ENCODE data around the gene SNX1.

Gene SNX1

GRCh38 chr15:64148581-64148980 is 52.8 kb downstream of the SNX1 start:
- no peak for DNase-seq

GRCh38 chr15:64149424-64149823 is 53.6 kb downstream of the SNX1 start:
- DNase-seq, result peak; percentile 12 to 36

DNA sequence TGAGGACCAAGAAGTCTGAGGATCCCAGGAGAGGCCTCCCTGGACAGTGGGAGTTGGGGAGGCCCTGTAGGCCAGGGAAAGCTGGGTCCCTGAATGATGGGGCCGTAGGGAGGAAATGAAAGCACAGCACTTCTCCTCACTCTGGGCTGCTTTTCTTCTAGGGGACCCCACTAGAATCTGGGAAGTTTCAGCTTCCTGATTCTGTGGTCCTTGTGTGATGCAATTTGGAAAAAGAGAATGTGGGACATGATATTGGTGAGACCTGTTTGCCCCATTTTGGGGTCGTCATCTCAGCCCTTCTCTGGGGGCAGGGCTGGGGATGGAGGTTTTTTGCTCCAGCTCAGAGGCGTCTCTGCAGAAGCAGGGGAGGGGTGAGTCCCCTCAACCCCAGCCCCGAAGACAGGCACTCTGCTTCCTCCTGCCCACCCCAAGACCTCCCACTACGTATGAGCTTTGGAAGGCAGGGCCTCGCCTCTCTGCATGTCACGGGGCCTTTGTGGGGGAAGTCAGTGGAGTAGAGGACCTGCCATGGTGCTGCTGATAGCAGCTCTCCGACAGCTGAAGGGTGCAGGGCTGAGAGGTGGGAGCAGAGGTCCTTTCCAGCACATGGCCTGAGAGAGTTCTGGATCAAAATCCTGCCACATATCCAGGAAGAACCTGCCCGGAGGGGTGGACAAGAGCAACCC is 54.3 kb downstream of the SNX1 start:
- no peak for DNase-seq

DNA sequence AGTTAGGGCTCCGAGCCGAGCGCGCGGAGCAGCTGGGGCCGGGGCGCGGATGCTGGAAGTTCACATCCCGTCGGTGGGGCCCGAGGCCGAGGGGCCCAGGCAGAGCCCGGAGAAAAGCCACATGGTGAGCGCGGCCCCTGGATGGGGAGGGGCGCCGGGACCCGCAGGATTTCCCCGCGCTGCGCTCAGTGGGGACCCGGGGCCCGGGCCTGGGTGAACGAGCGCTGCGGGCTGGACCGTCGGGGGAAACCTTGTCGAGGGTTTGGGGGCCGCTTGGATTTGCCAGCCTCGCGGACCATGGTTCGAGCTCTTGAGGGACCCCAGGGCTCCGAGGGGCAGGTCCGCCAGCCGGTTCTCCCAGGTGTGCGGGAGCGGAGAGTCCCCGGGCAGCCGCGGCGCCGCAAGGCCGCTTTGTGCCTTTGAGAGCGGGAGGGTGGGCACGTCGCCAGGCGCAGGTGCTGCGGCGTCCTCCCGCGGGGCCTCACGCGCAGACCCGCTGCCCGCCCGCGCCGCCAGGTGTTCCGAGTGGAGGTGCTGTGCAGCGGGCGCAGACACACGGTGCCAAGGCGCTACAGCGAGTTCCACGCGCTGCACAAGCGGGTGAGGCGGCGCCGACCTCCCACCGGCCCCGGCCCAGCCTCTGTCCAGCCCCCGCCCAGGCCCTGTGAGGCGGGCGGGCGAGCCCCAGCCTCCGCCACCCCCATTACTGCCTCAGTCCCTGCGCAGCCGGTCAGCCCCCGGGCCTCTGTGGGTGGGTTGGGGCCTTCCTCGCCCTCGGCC is 56.1 kb downstream of the SNX1 start, which contains the start of gene SNX22:
Gene SNX22 (plus strand): TSS at position 5 of the 780 bp plus-strand sequence. CDS start 45 bp downstream, at position 50.
- no peak for DNase-seq

- no peak for DNase-seq
These were observed 57.0 kb downstream of the SNX1 start for GRCh38 chr15:64152507-64153387.

- peak; percentile 89 to 90 for DNase-seq
These were observed 57.9 kb downstream of the SNX1 start for GRCh38 chr15:64153480-64154367.

DNA sequence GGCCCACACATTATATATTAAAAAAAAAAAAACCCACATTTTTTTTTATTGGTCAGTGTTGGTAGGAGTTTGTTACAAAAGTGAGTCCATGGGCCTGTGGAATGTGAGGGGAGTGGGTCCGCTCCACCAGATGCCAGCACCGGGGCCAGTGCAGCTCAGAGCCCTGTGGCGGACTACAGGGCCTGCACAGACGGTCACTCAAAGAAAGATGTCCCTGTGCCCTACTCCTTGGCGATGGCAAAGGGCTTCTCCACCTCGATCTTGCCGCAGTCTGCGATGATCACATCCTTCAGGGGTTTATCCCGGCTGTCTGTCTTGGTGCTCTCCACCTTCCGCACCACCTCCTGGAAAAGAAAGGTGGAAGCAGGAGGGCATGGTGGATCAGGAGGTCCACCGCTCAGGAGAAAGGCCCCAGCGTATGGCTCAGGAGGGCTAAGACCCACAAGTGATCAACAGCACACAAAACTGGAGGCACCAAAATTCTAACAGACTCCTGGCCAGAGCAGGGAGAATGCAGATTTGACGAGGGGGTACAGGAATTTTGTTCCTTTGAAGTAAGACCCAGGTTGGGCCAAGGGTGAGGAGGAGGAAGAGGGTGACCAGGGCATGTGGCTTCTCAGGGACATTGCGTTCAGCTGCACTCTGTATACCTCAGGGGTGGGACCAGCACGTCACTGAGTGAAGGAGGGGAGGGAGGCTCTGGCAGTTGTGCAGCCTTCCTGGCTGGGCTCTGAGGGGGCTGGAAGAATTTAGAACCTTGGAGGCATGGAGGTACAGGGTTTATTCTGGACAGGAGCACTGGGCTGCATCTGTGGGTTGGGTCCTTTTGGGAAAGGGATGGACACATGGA is 60.2 kb downstream of the SNX1 start:
- DNase-seq, result no peak

DNA sequence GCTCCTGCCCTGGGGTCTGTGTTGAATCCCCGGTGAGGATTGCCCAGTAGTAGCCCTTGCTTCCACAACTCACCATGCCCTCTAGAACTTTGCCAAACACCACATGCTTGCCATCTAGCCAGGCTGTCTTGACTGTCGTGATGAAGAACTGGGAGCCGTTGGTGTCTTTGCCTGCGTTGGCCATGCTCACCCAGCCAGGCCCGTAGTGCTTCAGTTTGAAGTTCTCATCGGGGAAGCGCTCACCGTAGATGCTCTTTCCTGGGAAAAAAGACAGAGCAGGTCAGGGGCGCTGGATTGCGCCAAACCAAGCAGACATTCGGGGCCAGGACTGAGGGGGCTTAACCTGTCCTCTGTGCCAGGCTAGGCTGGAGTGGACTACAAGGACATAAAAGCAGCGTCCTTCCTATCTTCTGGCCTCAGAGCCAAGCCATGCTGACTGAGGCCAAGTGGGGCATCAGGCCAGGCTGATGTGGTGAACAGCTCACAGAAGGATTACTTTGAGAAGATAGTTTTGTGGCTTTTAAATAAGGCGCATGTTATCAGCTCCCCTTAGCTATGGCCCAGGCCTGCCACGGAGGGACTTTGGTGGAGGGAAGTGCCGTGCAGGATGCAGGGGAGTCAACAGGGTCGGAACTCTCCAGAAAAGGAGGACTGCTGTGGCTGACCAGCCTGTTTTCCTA is 61.0 kb downstream of the SNX1 start:
- DNase-seq, result no peak

DNA sequence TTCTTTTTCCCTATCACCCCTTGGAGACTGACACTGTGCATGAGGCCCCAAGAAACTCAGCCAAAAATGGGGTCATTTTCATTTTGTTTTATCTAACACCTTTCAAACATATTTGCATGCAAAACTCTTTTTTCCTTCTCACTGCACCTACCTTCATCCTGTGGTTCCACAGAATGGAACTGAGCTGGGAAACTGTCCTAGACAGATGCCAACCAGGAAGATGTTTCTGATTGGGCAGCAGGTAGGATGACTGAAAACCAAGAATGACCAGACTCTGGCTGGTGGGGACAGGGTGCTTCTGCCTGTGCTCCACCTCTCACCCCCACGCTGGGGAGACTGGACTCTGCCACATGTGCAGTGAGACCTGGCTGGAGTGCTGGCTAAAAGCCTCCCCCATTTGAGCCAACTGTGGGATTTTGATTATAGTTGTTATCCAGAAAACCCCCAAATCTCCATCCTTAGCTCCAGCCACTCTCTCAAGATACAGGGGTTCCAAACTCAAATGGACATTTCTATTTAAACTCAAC is 61.9 kb downstream of the SNX1 start:
- DNase-seq, result no peak

DNA sequence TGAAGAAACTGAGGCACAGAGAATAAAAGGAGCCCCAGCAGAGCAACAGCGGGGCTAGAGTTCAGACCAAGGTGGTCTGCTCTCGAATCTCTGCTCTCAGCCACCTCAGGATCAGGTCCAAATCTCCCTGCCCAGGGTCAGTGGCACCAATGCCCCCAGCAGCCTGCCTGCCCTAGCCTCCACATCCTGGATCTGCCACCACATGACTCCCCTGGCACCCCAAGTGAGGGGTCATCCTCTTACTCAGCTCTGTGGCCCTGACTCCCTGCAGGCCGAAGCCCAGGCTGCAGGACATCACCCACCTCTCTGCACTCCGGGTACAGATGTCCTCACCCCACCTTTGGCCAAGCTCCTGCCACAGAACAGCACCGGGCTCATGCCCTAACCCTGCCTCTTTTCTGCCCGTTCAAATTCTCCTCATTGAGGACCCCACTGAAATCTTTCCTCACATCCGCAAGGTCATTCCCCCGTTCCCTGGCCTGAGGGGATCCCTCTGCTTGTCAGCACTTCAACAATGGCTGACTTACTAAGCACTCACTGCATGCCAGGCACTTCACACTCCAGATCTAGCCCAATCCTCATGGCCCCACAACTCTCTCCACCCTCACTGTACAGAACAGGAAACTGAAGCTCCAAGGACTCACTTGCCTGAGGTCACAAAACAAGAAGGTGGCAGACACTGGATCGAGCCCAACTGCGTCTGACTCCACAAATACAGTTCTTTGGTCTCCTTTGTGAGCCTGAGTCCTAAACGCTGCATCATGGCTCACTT is 62.8 kb downstream of the SNX1 start:
- DNase-seq, result no peak

DNA sequence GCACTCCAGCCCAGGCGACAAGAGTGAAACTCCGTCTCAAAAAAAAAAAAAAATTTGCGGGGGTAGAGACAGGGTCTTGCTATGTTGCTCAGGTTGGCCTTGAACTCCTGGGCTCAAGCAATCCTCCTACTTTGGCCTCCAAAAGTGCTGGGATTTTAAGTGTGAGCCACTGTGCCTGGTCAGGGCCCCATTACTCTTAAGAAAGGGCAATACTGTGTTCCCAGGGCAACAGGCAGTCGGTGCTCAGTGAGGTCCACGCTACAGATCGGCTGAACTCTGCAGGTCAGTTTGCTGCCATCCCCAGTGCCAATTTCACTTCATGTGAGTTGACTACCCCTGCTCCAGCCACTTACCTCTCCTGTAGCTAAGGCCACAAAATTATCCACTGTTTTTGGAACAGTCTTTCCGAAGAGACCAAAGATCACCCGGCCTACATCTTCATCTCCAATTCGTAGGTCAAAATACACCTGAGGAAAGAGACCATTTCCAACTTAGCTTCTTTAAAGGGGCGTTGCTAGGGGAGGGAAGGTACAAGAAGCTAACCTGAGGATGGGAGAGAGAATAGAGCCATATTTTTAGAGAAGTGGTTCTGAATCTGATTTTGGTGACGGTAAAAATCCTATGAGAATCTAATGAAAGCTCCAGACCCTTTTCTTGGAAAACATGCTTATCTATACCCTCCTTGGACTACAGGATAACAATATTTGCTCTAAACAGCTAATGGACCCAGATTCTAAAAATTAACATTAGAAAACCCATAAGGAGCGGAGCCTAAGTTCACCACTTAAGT is 66.1 kb downstream of the SNX1 start:
- no peak for DNase-seq

DNA sequence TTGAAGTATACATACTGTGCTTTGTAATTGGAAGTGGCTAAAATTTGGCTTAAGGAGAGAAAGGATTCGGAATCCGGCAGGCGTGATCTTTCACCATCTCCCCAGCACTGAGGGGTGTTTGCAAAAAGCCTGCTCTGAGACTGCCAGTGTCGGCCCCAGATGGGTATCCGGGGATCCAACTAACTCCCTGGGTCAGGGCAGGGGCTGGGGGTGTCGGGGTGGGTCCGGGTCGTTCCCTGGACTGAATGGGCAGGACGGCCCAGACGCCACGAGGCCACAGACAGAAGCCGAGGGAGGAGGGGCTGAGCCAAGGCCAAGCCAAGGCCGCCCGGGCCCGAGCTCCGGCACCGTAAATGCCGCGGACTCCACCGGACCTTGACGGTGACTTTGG is 66.7 kb downstream of the SNX1 start:
- no peak for DNase-seq

GRCh38 chr15:64162869-64163658 is 67.3 kb downstream of the SNX1 start, which contains the start of gene PPIB:
PPIB (minus strand) TSS chr15:64163022; CDS start chr15:64162986, 36 bp downstream.
- peak; percentile 95 to 96 for DNase-seq

DNA sequence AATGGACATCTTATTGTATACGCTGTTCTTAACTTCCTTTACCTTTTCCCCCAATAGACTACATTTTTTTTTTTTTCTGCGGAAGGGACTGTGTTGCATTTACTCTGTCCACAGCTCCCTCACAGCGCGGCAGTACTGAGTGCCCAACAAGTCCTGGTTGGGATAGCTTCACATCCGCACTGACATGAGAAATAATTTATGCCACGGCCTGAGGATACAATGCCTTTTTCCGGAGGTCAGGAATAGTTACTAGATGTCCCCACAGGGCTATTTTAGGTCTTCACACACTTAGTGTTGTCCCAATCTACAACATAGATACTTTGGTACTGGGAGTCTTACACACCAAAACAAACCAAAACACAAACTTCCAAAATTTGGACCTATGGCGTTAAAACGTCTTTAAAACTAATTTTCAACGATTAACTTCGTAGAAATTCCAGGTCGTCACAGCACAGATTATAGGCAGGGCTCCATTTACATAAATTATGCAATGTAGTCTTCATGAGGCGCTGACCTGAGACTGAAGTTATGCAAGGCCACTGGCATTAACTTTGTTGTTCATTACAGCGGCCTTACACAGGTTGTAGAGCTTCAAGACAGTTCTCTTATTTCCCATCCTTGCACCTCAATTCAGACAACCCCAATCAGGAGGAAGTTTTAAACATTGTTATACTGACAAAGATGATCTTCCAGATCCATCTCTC is 68.0 kb downstream of the SNX1 start:
- no peak for DNase-seq

DNA sequence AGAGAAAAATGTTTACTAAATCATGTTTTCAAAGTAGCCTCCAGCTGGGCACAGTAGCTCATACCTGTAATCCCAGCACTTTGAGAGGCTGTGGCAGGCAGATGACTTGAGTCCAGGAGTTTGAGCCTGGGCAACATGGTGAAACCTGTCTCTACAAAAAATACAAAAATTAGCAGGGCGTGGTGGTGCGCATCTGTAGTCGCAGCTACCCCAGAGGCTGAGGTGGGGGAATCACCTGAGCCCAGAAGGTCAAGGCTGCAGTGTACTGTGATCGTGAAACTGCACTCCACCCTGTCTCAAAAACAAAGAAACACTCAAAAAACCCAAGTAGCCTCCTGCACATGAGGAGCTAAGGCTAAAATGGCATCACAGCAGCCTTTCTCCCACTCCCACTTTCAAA is 68.7 kb downstream of the SNX1 start:
- DNase-seq, result no peak

- DNase-seq, result no peak
These were observed 70.5 kb downstream of the SNX1 start for GRCh38 chr15:64166102-64166890.
